Tibial nerve (tissue), 4 donors: ENCODE measurements around the gene TEC. TPM values are rescaled to one million over a fixed set of nuclear protein-coding genes. Genes with fewer than 3 reads are reported as not detected.

Experiments used
- DNase-seq, 2 donors: peaks; one replicate each; pipeline ENCODE4 v3.0.0-alpha.2; 2019; ENCODE audit warnings: low spot score in 2 of 2
- H3K27ac ChIP-seq, 4 donors: fragments of 200-600 bp; sonication (generic) in 3 of 4; one replicate each; pipeline ENCODE4 v1.5.1; 2017 to 2019; ENCODE audit warnings: mild to moderate bottlenecking in 1 of 4
- H3K27me3 ChIP-seq, 2 donors: fragments of 200-600 bp; sonication (generic) in 1 of 2; one replicate each; pipeline versions ENCODE4 v1.5.1 to v1.6.0; 2017 to 2019
- H3K36me3 ChIP-seq, 3 donors: fragments of 200-600 bp; sonication (generic); one replicate each; pipeline ENCODE4 v1.5.1; 2018 to 2019
- H3K4me1 ChIP-seq, 4 donors: fragments of 200-600 bp; sonication (generic) in 3 of 4; one replicate each; pipeline ENCODE4 v1.5.1; 2017 to 2019
- H3K4me3 ChIP-seq, 4 donors: fragments of 200-600 bp; sonication (generic) in 3 of 4; one replicate each; pipeline ENCODE4 v1.5.1; 2017 to 2019; ENCODE audit warnings: mild to moderate bottlenecking in 1 of 4, moderate library complexity in 1 of 4
- H3K9me3 ChIP-seq, 4 donors: fragments of 200-600 bp; sonication (generic) in 3 of 4; one replicate each; pipeline ENCODE4 v1.5.1; 2017 to 2019
- CTCF ChIP-seq, 5 experiments: fragments of 200-600 bp in 3 of 5; fragments of 450-650 bp in 2 of 5; sonication (generic) in 3 of 5; IDR thresholded peaks; one replicate each; pipeline ENCODE4 v1.5.1; 2016 to 2019; ENCODE audit warnings: antibody characterized with exemption in 5 of 5, mild to moderate bottlenecking in 3 of 5, moderate library complexity in 2 of 5
- EP300 ChIP-seq, 2 donors: sonication (generic); formaldehyde crosslinking; IDR thresholded peaks; one replicate each; pipeline ENCODE4 v1.6.1; 2017; ENCODE audit warnings: antibody characterized with exemption in 2 of 2, mild to moderate bottlenecking in 1 of 2
- POLR2A ChIP-seq, 2 donors: fragments of 450-650 bp; IDR thresholded peaks; one replicate each; pipeline ENCODE4 v1.6.1; 2017; ENCODE audit warnings: antibody characterized with exemption in 2 of 2, mild to moderate bottlenecking in 2 of 2, moderate library complexity in 2 of 2
- WGBS, 2 donors: methylation state at CpG; one replicate each; pipeline ENCODE4 v1.1.5; 2018; 5-methylcytosine and 5-hydroxymethylcytosine counted together
- total RNA-seq, 4 donors: library from RNA; depleted of rRNA; stranded (reverse); fragments of >200 nt; gene quantifications; one replicate each; pipeline ENCODE4 v1.1.0, GENCODE V29; 2016

TEC gene
- total RNA-seq, 4 donors from 2014 or later, result 3.1 to 8.0 (median 5.0) TPM

- Histone ChIP-seq H3K4me3 (no peak overlapping the region), H3K27me3 (no peaks in the 10 kb centered on the region), H3K9me3 (no peaks in the 10 kb centered on the region), H3K36me3 (no peaks in the 10 kb centered on the region), H3K27ac (no peak overlapping the region), H3K4me1 (peaks cover 0 to 13% (median 6%) of the 10 kb centered on the region in 4 donors)
- 40 to 42% methylated on average over 6 of the region's 6 CpGs for WGBS, 2 donors
- DNase-seq, result no peak
- TF ChIP-seq CTCF (IDR thresholded peaks at IDR 0.05), result no peak
- no peak for TF ChIP-seq EP300 (IDR thresholded peaks at IDR 0.05)
- no peak for TF ChIP-seq POLR2A (IDR thresholded peaks at IDR 0.05)
These were observed 15.1 kb downstream of the TEC start for GRCh38 chr4:48254381-48255071.

GRCh38 chr4:48252313-48252712 is 17.3 kb downstream of the TEC start:
- no peak for DNase-seq
- TF ChIP-seq POLR2A (IDR thresholded peaks at IDR 0.05) (no peak), EP300 (IDR thresholded peaks at IDR 0.05) (no peak), CTCF (IDR thresholded peaks at IDR 0.05) (no peak)
- no peak overlapping the region for H3K4me3 ChIP-seq
- H3K27me3 ChIP-seq, result no peaks in the 10 kb centered on the region
- H3K4me1 ChIP-seq, result peaks cover 0 to 13% (median 6%) of the 10 kb centered on the region in 4 donors
- H3K27ac ChIP-seq, result no peak overlapping the region
- no peaks in the 10 kb centered on the region for H3K9me3 ChIP-seq
- H3K36me3 ChIP-seq, result no peaks in the 10 kb centered on the region

- WGBS, 2 donors, result 94 to 95% methylated on average over 2 of the region's 2 CpGs
- H3K27ac ChIP-seq, result no peak overlapping the region
- TF ChIP-seq POLR2A (IDR thresholded peaks at IDR 0.05) (no peak), EP300 (IDR thresholded peaks at IDR 0.05) (no peak), CTCF (IDR thresholded peaks at IDR 0.05) (no peak)
- H3K4me3 ChIP-seq, result no peak overlapping the region
- peaks cover 0 to 5% (median 0%) of the 10 kb centered on the region in 4 donors for H3K9me3 ChIP-seq
- H3K4me1 ChIP-seq, result peaks cover 0 to 13% (median 6%) of the 10 kb centered on the region in 4 donors
- DNase-seq, result no peak
- no peaks in the 10 kb centered on the region for H3K27me3 ChIP-seq
- H3K36me3 ChIP-seq, result no peaks in the 10 kb centered on the region
These were observed 18.7 kb downstream of the TEC start for GRCh38 chr4:48250980-48251379.

GRCh38 chr4:48250343-48250742 is 19.3 kb downstream of the TEC start:
- Histone ChIP-seq H3K4me3 (no peak overlapping the region), H3K27ac (no peak overlapping the region), H3K36me3 (no peaks in the 10 kb centered on the region), H3K27me3 (no peaks in the 10 kb centered on the region), H3K9me3 (peaks cover 0 to 5% (median 0%) of the 10 kb centered on the region in 4 donors), H3K4me1 (peaks cover 0 to 13% (median 6%) of the 10 kb centered on the region in 4 donors)
- no peak for DNase-seq
- WGBS, 2 donors, result 87 to 93% methylated on average over 4 of the region's 4 CpGs
- no peak for TF ChIP-seq EP300 (IDR thresholded peaks at IDR 0.05)
- TF ChIP-seq CTCF (IDR thresholded peaks at IDR 0.05), result no peak
- no peak for TF ChIP-seq POLR2A (IDR thresholded peaks at IDR 0.05)

GRCh38 chr4:48249378-48249777 is 20.3 kb downstream of the TEC start:
- 47 to 54% methylated on average over 1 of the region's 1 CpG for WGBS, 2 donors
- Histone ChIP-seq H3K4me3 (no peak overlapping the region), H3K27ac (no peak overlapping the region), H3K4me1 (peaks cover 0 to 7% (median 5%) of the 10 kb centered on the region in 4 donors), H3K36me3 (no peaks in the 10 kb centered on the region), H3K9me3 (peaks cover 0 to 5% (median 0%) of the 10 kb centered on the region in 4 donors), H3K27me3 (no peaks in the 10 kb centered on the region)
- TF ChIP-seq EP300 (IDR thresholded peaks at IDR 0.05) (no peak), CTCF (IDR thresholded peaks at IDR 0.05) (no peak), POLR2A (IDR thresholded peaks at IDR 0.05) (no peak)
- no peak for DNase-seq
